Activated B cell treated with CpG ODN at 0.5 μM for 24 hours (primary cell): ENCODE measurements around the gene EME2. TPM values are rescaled to one million over a fixed set of nuclear protein-coding genes. Genes with fewer than 3 reads are reported as not detected.

Experiments
- ATAC-seq: fragments of 200-7000 bp; cut with Tn5 transposase; one replicate; pipeline ENCODE4 v1.10.0; 2021; ENCODE audit warnings: low read depth, mild to moderate bottlenecking, moderate library complexity
- CTCF ChIA-PET: fragments of 350-600 bp; sonication (Branson Sonifier 250); formaldehyde crosslinking; loops from one replicate; lab custom pipeline; 2021; ENCODE audit warnings: antibody characterized with exemption; lab: Charles Lee
- POLR2A ChIA-PET: fragments of 350-600 bp; sonication (Branson Sonifier 250); formaldehyde crosslinking; loops from one replicate; lab custom pipeline; 2021; ENCODE audit warnings: antibody characterized with exemption; lab: Charles Lee
- DNase-seq: peaks from one replicate; pipeline ENCODE4 v3.0.0; 2022
- H3K27ac Mint-ChIP-seq: one replicate; pipeline ENCODE4 v1.8.0; 2020; ENCODE audit warnings: mixed read lengths
- H3K27me3 Mint-ChIP-seq: one replicate; pipeline ENCODE4 v1.8.0; 2021; ENCODE audit warnings: mixed read lengths
- H3K36me3 Mint-ChIP-seq: one replicate; pipeline ENCODE4 v1.8.0; 2021; ENCODE audit warnings: low read depth, mixed read lengths
- H3K4me1 Mint-ChIP-seq: one replicate; pipeline ENCODE4 v1.8.0; 2021; ENCODE audit warnings: mixed read lengths
- H3K4me3 Mint-ChIP-seq: one replicate; pipeline ENCODE4 v1.8.0; 2020; ENCODE audit warnings: mild to moderate bottlenecking, mixed read lengths
- H3K9me3 Mint-ChIP-seq: one replicate; pipeline ENCODE4 v1.8.0; 2020; ENCODE audit warnings: mixed read lengths
- CTCF ChIP-seq: fragments of 200-600 bp; IDR thresholded peaks from one replicate; pipeline ENCODE4 v1.8.0; 2022; ENCODE audit warnings: antibody characterized with exemption, mild to moderate bottlenecking
- intact Hi-C: fragments of 100-400 bp; cut with micrococcal nuclease; formaldehyde crosslinking; loops from one replicate; pipeline ENCODE4 v1.15.1; 2024
- total RNA-seq: library from RNA; stranded (reverse); gene quantifications from 2 replicates; pipeline ENCODE4 v1.2.3, GENCODE V29; 2022

EME2 gene
- total RNA-seq, 1 donor from 2014 or later, result 49.9 TPM

- TF ChIP-seq CTCF, result no peak
- Mint-ChIP-seq H3K9me3 (peaks cover 6% of the 10 kb centered on the region), H3K27me3 (no peaks in the 10 kb centered on the region), H3K4me3 (no peak overlapping the region), H3K36me3 (peaks cover 7% of the 10 kb centered on the region), H3K27ac (no peak overlapping the region), H3K4me1 (no peaks in the 10 kb centered on the region)
- ChIA-PET POLR2A (no interaction called here), CTCF (no interaction called here)
- intact Hi-C loops, result no loop called here
- DNase-seq (no peak), ATAC-seq (no peak)
Observed at GRCh38 chr16:1800701-1801100, 28.1 kb downstream of the EME2 start.

DNA sequence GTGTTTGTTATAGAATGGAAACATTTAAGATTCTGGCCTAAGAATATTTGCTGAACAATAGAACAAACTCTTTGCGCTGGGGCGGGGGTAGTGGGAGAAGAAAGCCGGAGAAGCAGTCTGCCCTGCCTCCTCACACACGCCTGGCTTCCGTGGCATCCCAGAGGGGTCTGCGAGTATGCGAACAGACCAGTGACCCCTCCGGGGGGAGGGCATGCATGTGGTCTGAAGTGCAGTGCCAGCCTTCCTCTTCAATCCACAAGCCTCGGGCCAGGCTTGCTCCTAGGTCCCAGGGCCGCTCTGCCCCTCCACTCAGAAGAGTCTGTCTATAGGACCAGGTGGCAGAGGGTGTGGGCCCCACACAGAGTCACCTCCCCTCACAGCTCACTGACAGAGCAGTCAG lies 35.0 kb downstream of the EME2 start:
- peaks cover 26% of the 10 kb centered on the region for H3K36me3 Mint-ChIP-seq
- POLR2A ChIA-PET, result no interaction called here
- H3K4me1 Mint-ChIP-seq, result no peaks in the 10 kb centered on the region
- no peak overlapping the region for H3K27ac Mint-ChIP-seq
- CTCF ChIA-PET, result no interaction called here
- intact Hi-C loops, result no loop called here
- no peak overlapping the region for H3K4me3 Mint-ChIP-seq
- no peak for DNase-seq
- no peaks in the 10 kb centered on the region for H3K27me3 Mint-ChIP-seq
- ATAC-seq, result no peak
- no peaks in the 10 kb centered on the region for H3K9me3 Mint-ChIP-seq
- TF ChIP-seq CTCF, result no peak

- peaks cover 34% of the 10 kb centered on the region for H3K36me3 Mint-ChIP-seq
Observed at GRCh38 chr16:1808691-1809090, 36.1 kb downstream of the EME2 start.

GRCh38 chr16:1809281-1809801 lies 36.7 kb downstream of the EME2 start:
- H3K36me3 Mint-ChIP-seq, result peaks cover 38% of the 10 kb centered on the region
- CTCF ChIA-PET, result no interaction called here
- intact Hi-C loops, result no loop called here
- no peak for DNase-seq
- no peaks in the 10 kb centered on the region for H3K27me3 Mint-ChIP-seq
- H3K27ac Mint-ChIP-seq, result no peak overlapping the region
- no peak for ATAC-seq
- TF ChIP-seq CTCF, result no peak
- no peak overlapping the region for H3K4me3 Mint-ChIP-seq
- H3K9me3 Mint-ChIP-seq, result no peaks in the 10 kb centered on the region
- no peaks in the 10 kb centered on the region for H3K4me1 Mint-ChIP-seq
- POLR2A ChIA-PET, result no interaction called here

More at GRCh38 chr16:1808691-1809090, 36.1 kb downstream of the EME2 start:
- H3K9me3 Mint-ChIP-seq, result no peaks in the 10 kb centered on the region
- H3K27ac Mint-ChIP-seq, result no peak overlapping the region
- intact Hi-C loops, result no loop called here
- DNase-seq, result no peak
- CTCF ChIA-PET, result no interaction called here
- H3K27me3 Mint-ChIP-seq, result no peaks in the 10 kb centered on the region
- no peak for ATAC-seq
- no peak overlapping the region for H3K4me3 Mint-ChIP-seq
- TF ChIP-seq CTCF, result no peak
- H3K4me1 Mint-ChIP-seq, result no peaks in the 10 kb centered on the region
- POLR2A ChIA-PET, result interaction anchor here (0.5 kb wide), 1 partner anchor 26 kb away, joined by 3 read pairs; no protein-coding TSS in a partner anchor

GRCh38 chr16:1810106-1810505 lies 37.5 kb downstream of the EME2 start:
- no peak for DNase-seq
- ChIA-PET CTCF (no interaction called here), POLR2A (no interaction called here)
- no peak overlapping the region for H3K4me3 Mint-ChIP-seq
- intact Hi-C loops, result no loop called here
- H3K27me3 Mint-ChIP-seq, result no peaks in the 10 kb centered on the region
- H3K27ac Mint-ChIP-seq, result no peak overlapping the region
- no peaks in the 10 kb centered on the region for H3K4me1 Mint-ChIP-seq
- H3K36me3 Mint-ChIP-seq, result peaks cover 39% of the 10 kb centered on the region
- H3K9me3 Mint-ChIP-seq, result no peaks in the 10 kb centered on the region
- no peak for TF ChIP-seq CTCF
- no peak for ATAC-seq
